Stimulated activated CD8-positive, alpha-beta memory T cell treated with anti-CD3 and anti-CD28 coated beads, Interleukin-4, amount 100 ng/mL, for 48 hours (primary cell): ENCODE results near the gene RANBP3L.

Experiments
- DNase-seq: peaks from one replicate; pipeline ENCODE4 v3.0.0-alpha.2; 2020

The RANBP3L gene

DNA sequence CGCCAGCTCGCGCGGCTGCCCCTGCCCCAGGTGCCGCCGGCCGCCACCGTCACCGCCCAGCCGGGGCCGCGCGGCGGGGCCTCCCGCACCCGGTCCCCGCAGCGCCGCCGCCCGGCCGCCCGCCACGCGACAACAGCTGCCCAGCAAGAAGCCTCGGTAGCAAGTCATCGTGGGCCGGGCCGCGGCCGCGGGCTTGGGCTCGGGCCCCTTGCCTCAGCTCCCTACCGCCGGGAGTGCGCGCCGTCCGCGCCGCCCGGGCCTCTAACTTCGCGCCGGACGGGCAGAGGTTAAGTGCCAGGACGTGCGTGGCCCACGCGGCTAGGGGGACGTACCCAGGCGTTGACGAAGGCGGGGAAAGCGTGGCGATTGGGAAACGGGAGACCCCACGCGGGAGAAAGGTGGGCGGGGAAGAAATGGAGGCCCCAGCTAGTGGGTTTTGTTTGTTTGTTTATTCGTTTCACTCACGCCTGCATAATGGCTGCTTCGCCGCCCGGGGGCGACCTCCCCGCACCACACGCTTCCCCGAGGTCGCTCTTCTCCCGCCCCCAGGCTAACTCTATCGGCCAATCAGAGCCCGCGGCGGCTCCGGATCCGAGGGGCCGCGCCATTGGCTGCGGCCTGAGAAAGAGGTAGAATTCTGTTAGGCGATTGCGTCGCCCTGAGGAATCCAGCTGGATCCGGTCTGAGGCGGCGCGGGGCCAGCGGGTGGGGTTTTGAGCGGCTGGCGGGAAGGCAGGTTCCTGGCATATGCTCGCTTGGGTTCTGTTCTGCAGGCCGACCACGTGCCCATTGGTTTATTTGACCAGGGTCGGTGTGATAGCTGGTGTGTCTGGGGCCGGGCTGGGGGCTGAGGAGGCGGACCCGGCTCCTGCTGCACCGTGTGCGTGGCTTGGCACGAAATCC is 59.8 kb downstream of the RANBP3L start, which contains the start of gene NADK2:
NADK2 (minus strand) TSS at position 295 of the 903 bp plus-strand sequence; CDS start at position 168, 127 bp downstream.
- DNase-seq = peak; percentile 90

DNA sequence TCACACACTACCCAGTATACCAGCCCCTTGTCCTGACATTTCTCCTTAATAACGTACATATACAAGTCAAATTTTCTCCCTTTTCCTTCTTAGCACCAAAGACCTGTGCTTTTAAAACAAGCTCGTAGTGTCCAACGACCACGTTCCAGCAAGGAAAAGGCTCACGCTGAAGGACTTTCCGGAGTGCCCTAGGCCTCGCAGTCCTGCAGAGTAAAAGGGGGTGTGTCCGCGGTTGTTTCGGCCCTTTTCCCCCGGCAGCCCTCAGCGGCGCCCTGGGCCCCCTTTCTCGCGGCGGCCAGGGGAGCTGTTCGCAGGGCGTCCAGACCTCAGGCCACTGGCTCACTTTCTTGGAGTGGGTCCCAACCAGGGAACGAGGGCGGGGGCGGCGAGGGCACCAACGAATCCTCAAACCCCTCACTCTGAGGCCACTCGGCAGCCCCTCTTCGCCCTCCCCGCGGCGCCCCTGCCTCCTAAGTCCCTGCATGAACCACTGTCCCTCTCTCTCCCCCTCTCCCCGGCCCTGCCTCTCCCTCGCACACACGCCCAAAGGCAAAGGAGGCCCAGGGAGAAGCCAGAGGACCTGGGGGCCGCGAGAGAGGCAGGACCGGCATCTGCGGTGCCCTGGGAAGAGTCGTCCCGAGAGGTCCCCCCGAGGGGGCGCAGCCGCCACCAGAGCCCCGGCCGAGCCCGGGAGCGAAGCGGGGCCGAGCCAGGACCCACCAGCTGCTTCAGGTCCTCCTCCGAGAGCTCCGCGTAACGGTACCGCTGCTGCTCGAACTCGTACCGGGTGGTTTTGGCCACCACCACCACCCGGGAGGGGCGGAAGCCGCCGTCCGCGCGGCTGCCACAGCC is 60.7 kb downstream of the RANBP3L start:
- peak; percentile 63 for DNase-seq

GRCh38 chr5:36239370-36240293 is 62.1 kb downstream of the RANBP3L start:
- DNase-seq = no peak

DNA sequence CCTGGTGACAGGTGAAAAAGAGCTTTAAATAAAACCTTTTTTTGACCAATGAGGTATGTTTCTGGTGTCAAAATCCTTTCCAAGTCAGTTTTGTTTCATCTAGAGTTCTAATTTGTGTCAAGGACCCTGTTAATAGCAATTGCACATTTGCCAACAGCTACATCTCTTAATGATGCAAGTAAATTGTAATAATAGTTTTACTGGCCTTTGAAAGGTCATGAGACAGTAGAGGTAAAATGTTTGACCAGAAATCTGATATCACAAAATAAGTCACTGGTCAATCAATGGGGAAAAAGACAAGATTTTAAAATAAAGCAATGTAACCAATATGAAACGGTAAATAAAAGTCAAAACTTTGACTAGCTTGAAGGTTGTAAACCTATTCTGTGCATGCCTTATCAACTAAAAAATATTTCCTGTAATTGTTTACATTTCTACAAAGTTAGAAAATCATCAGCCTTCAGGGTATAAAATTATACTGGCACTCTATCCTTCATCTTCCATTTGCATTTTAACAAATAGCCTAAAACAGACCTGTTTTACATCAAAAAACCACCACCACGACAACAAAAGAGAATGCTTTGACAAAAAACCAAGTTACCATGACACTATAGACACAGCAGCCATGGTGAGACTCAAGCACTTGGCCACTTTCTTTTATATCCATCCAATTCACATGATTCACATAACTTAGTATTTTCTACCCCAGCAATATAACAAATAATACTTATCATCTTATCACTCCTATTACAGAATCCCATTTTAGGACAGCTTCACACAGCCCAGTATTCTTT is 63.0 kb downstream of the RANBP3L start:
- DNase-seq = no peak

GRCh38 chr5:36237751-36238150 is 64.0 kb downstream of the RANBP3L start:
- no peak for DNase-seq

DNA sequence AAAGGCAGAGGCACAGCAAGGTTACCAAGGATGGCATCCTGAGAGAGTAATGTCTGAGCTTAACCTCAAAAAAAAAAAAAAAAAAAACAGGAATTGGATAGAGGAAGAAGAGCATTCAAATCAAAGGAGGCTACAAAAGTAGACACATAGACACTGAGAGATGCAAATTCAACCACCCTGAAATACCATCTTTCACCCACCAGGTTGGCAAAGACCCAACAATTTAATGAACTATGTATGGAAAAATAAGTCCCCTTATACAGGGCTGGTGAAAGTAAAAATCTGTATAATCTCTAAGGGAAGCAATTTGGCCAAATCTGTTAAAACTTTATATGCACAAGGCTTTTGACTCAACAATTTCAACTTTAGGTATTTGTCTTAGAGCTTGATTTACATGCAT is 64.9 kb downstream of the RANBP3L start:
- DNase-seq = no peak

GRCh38 chr5:36232533-36232932 is 69.2 kb downstream of the RANBP3L start:
- no peak for DNase-seq

GRCh38 chr5:36230151-36230790 is 71.4 kb downstream of the RANBP3L start:
- no peak for DNase-seq

- DNase-seq = no peak
Measured at GRCh38 chr5:36228505-36228904, 73.2 kb downstream of the RANBP3L start.

DNA sequence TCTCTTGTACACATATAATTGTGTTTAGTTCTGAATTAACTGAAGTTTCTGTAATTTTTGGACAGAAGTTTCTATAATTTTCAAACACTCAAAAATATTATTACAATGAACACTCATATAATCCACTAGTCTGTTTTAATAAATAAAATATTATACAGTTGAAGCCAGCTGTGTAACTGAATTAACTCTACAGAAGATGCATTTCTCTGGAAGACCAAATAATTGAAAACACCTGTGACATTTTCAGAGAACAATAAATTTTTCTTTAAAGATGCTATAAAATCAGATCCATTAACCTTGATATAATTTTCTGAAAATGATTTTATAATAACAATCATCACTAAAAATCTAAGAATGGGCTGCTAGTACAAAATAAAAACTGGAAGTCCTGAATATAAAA is 74.7 kb downstream of the RANBP3L start:
- DNase-seq = no peak

- DNase-seq = no peak
Measured at GRCh38 chr5:36222620-36223019, 79.1 kb downstream of the RANBP3L start.

GRCh38 chr5:36217988-36218387 is 83.7 kb downstream of the RANBP3L start:
- no peak for DNase-seq

- no peak for DNase-seq
Measured at GRCh38 chr5:36217567-36217966, 84.1 kb downstream of the RANBP3L start.

DNA sequence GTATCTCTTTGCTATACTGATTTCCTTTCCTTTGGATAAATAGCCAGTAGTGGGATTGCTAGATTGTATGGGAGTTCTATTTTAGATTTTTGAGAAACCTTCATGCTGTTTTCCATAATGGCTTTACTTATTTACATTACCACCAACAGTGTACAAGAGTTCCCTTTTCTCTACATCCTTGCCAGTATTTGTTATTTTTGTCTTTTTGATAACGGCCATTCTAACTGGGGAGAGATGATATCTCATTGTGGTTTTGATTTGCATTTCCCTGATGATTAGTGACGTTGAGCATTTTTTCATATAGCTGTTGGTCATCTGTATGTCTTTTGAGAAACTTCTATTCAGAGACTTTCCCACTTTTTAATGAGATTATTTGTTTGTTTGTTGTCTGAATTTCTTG is 85.8 kb downstream of the RANBP3L start:
- DNase-seq = no peak

- DNase-seq = no peak
Measured at GRCh38 chr5:36214436-36214835, 87.3 kb downstream of the RANBP3L start.

GRCh38 chr5:36209664-36210063 is 92.0 kb downstream of the RANBP3L start:
- no peak for DNase-seq

DNA sequence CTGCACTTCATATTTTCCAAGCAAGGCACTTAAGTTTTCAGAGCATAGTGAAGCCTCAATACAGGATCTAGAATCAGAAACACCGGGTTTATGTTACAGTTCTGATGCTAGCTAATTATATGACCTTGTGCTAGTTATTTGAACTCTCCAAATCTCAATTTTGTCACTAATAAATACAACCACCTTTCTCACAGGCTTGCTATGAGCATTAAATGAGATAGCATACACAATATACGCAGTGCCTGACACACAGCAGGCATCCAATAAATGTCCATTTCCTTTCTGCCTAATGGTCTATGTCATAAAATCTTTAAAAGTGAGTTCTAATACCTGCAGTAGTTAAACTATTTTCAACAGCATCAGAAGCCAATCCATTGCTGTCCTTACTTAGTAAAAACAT is 92.9 kb downstream of the RANBP3L start:
- no peak for DNase-seq

DNA sequence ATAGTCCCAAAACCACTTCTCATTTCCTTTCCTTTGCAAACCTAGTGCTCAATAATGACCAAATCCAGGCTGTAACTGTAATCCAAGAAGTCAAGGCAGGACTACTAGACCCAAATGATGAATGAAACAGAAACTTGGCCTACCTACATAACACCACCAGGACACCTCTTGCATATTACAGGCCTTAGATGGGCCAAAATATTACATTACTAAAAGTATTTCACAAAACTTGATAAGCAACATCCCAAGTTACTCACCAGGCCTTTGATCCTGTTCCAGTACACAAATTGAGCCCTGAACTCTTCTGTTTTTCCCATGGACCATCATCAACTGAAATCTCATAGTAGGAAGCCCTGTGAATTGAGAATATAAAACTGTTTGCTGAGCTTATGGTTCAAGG is 94.8 kb downstream of the RANBP3L start:
- no peak for DNase-seq

DNA sequence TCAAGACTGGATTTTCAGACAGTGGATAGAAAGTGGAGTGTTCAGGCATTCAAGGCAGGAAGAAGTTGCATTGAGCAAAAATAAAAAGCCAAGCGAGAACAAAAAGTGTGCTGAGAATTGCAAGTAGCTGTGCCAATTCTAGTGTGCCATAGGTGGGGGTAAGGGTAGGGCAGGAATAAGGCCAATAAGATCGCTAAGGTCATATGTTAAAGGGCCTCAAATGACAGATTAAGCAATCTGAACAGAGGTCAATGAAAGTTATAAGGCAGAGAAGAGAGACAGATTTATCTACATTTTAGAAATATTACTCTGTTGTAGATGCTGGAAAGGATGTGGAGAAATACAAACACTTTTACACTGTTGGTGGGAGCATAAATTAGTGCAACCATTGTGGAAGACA is 96.4 kb downstream of the RANBP3L start:
- no peak for DNase-seq

- DNase-seq = no peak
Measured at GRCh38 chr5:36202521-36202961, 99.2 kb downstream of the RANBP3L start.

- DNase-seq = no peak
Measured at GRCh38 chr5:36200513-36200912, 101.2 kb downstream of the RANBP3L start.
